Activated CD4-positive, CD25-positive, alpha-beta regulatory T cell treated with anti-CD3 and anti-CD28 coated beads, Interleukin-2, amount 50 U/mL, for 72 hours (primary cell): Measurements from ENCODE around the gene RCL1.
"Not testable (repeated sequence)": the region's sequence is repeated elsewhere in the genome, so short reads cannot be mapped to it uniquely, and the experiment has no call there.

ENCODE experiments used
- DNase-seq: peaks from one replicate; pipeline ENCODE4 v3.0.0; 2021

RCL1 gene

GRCh38 chr9:4891674-4892073 lies 98.9 kb downstream of the RCL1 start:
- DNase-seq, result no peak

GRCh38 chr9:4892501-4893194 lies 99.9 kb downstream of the RCL1 start:
- DNase-seq, result no peak

GRCh38 chr9:4894076-4894475 lies 101.3 kb downstream of the RCL1 start:
- DNase-seq, result no peak

GRCh38 chr9:4899853-4900252 lies 107.1 kb downstream of the RCL1 start:
- DNase-seq, result not testable (repeated sequence)

GRCh38 chr9:4901401-4902134 lies 108.8 kb downstream of the RCL1 start:
- DNase-seq, result not testable (repeated sequence)

- no peak for DNase-seq
Measured at GRCh38 chr9:4902135-4902475, 109.4 kb downstream of the RCL1 start.

- DNase-seq, result no peak
Measured at GRCh38 chr9:4904322-4905134, 111.8 kb downstream of the RCL1 start.

- DNase-seq, result no peak
Measured at GRCh38 chr9:4905135-4905490, 112.4 kb downstream of the RCL1 start.
